ENCODE results near the gene LARGE1. TPM values are rescaled to one million over a fixed set of nuclear protein-coding genes. Genes with fewer than 3 reads are reported as not detected.
"Not testable (repeated sequence)": the region's sequence is repeated elsewhere in the genome, so short reads cannot be mapped to it uniquely, and the experiment has no call there.

The LARGE1 gene
- polyA plus RNA-seq, 1 donor, result 17.8 TPM

GRCh38 chr22:33861216-33861875 is 58.9 kb downstream of the LARGE1 start:
- no peak for DNase-seq
- no peaks in the 10 kb centered on the region for H3K36me3 ChIP-seq (ENCODE audit: control insufficient read depth, insufficient read depth, low read length)
- no CpG with 5 or more reads among the region's 12 CpGs for WGBS (ENCODE audit: insufficient coverage, low lambda C conversion rate)
- H3K9me3 ChIP-seq (ENCODE audit: control insufficient read depth, low read depth, low read length), result no peaks in the 10 kb centered on the region
- H3K4me3 ChIP-seq (ENCODE audit: low read length), result no peak overlapping the region
- no peaks in the 10 kb centered on the region for H3K27me3 ChIP-seq (ENCODE audit: control insufficient read depth, insufficient read depth, low read length)
- H3K4me1 ChIP-seq (ENCODE audit: control insufficient read depth, insufficient read depth, low read length), result peaks cover 20% of the 10 kb centered on the region
- H3K27ac ChIP-seq (ENCODE audit: low read length), result no peak overlapping the region

GRCh38 chr22:33860386-33860785 is 59.9 kb downstream of the LARGE1 start:
- Histone ChIP-seq H3K4me1 (ENCODE audit: control insufficient read depth, insufficient read depth, low read length) (peaks cover 15% of the 10 kb centered on the region), H3K4me3 (ENCODE audit: low read length) (no peak overlapping the region), H3K27ac (ENCODE audit: low read length) (no peak overlapping the region), H3K27me3 (ENCODE audit: control insufficient read depth, insufficient read depth, low read length) (no peaks in the 10 kb centered on the region), H3K9me3 (ENCODE audit: control insufficient read depth, low read depth, low read length) (no peaks in the 10 kb centered on the region), H3K36me3 (ENCODE audit: control insufficient read depth, insufficient read depth, low read length) (no peaks in the 10 kb centered on the region)
- no peak for DNase-seq
- WGBS (ENCODE audit: insufficient coverage, low lambda C conversion rate), result no CpG with 5 or more reads among the region's 8 CpGs

GRCh38 chr22:33859311-33859710 is 61.0 kb downstream of the LARGE1 start:
- no peak for DNase-seq
- H3K9me3 ChIP-seq (ENCODE audit: control insufficient read depth, low read depth, low read length), result no peaks in the 10 kb centered on the region
- H3K4me3 ChIP-seq (ENCODE audit: low read length), result no peak overlapping the region
- H3K4me1 ChIP-seq (ENCODE audit: control insufficient read depth, insufficient read depth, low read length), result peaks cover 12% of the 10 kb centered on the region
- 100% methylated on average over 2 of the region's 6 CpGs for WGBS (ENCODE audit: insufficient coverage, low lambda C conversion rate)
- H3K27me3 ChIP-seq (ENCODE audit: control insufficient read depth, insufficient read depth, low read length), result no peaks in the 10 kb centered on the region
- H3K27ac ChIP-seq (ENCODE audit: low read length), result no peak overlapping the region
- no peaks in the 10 kb centered on the region for H3K36me3 ChIP-seq (ENCODE audit: control insufficient read depth, insufficient read depth, low read length)

- DNase-seq; H3K27me3 ChIP-seq (ENCODE audit: control insufficient read depth, insufficient read depth, low read length); H3K9me3 ChIP-seq (ENCODE audit: control insufficient read depth, low read depth, low read length); H3K36me3 ChIP-seq (ENCODE audit: control insufficient read depth, insufficient read depth, low read length); H3K4me1 ChIP-seq (ENCODE audit: control insufficient read depth, insufficient read depth, low read length); H3K4me3 ChIP-seq (ENCODE audit: low read length); H3K27ac ChIP-seq (ENCODE audit: low read length): not testable (repeated sequence)
- WGBS (ENCODE audit: insufficient coverage, low lambda C conversion rate), result no CpG with 5 or more reads among the region's 5 CpGs
Measured at GRCh38 chr22:33858653-33859052, 61.6 kb downstream of the LARGE1 start.

DNA sequence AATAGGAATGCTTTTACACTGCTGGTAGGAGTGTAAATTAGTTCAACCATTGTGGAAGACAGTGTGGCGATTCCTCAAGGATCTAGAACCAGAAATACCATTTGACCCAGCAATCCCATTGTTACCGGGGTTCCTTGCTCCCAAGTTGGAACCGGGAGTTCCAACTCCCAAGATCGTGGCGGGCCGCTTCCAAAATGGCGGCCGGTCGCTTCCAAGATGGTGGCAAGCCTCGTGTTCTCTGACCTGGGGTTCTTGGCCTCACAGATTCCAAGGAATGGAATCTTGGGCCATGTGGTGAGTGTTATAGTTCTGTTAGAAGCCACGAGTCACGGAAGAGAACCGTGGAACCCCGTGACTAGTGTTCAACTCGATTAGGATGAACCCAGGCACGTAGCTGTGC is 62.5 kb downstream of the LARGE1 start:
- peaks cover 13% of the 10 kb centered on the region for H3K4me1 ChIP-seq (ENCODE audit: control insufficient read depth, insufficient read depth, low read length)
- DNase-seq; H3K27me3 ChIP-seq (ENCODE audit: control insufficient read depth, insufficient read depth, low read length); H3K9me3 ChIP-seq (ENCODE audit: control insufficient read depth, low read depth, low read length); H3K36me3 ChIP-seq (ENCODE audit: control insufficient read depth, insufficient read depth, low read length); H3K27ac ChIP-seq (ENCODE audit: low read length); H3K4me3 ChIP-seq (ENCODE audit: low read length): not testable (repeated sequence)
- WGBS (ENCODE audit: insufficient coverage, low lambda C conversion rate), result no CpG with 5 or more reads among the region's 16 CpGs

GRCh38 chr22:33854724-33855123 is 65.6 kb downstream of the LARGE1 start:
- no peaks in the 10 kb centered on the region for H3K27me3 ChIP-seq (ENCODE audit: control insufficient read depth, insufficient read depth, low read length)
- WGBS (ENCODE audit: insufficient coverage, low lambda C conversion rate), result no CpG with 5 or more reads among the region's 11 CpGs
- DNase-seq, result no peak
- H3K9me3 ChIP-seq (ENCODE audit: control insufficient read depth, low read depth, low read length), result no peaks in the 10 kb centered on the region
- H3K4me1 ChIP-seq (ENCODE audit: control insufficient read depth, insufficient read depth, low read length), result peaks cover 41% of the 10 kb centered on the region
- no peaks in the 10 kb centered on the region for H3K36me3 ChIP-seq (ENCODE audit: control insufficient read depth, insufficient read depth, low read length)
- H3K27ac ChIP-seq (ENCODE audit: low read length), result peak overlapping the region; percentile 77
- no peak overlapping the region for H3K4me3 ChIP-seq (ENCODE audit: low read length)

- H3K4me3 ChIP-seq (ENCODE audit: low read length), result peak overlapping the region; percentile 26
- no peaks in the 10 kb centered on the region for H3K27me3 ChIP-seq (ENCODE audit: control insufficient read depth, insufficient read depth, low read length)
- peak; percentile 74 to 89 for DNase-seq
- H3K36me3 ChIP-seq (ENCODE audit: control insufficient read depth, insufficient read depth, low read length), result no peaks in the 10 kb centered on the region
- H3K4me1 ChIP-seq (ENCODE audit: control insufficient read depth, insufficient read depth, low read length), result peaks cover 41% of the 10 kb centered on the region
- H3K9me3 ChIP-seq (ENCODE audit: control insufficient read depth, low read depth, low read length), result no peaks in the 10 kb centered on the region
- WGBS (ENCODE audit: insufficient coverage, low lambda C conversion rate), result no CpG with 5 or more reads among the region's 9 CpGs
- H3K27ac ChIP-seq (ENCODE audit: low read length), result peak overlapping the region; percentile 77
Measured at GRCh38 chr22:33853200-33854097, 66.8 kb downstream of the LARGE1 start.

DNA sequence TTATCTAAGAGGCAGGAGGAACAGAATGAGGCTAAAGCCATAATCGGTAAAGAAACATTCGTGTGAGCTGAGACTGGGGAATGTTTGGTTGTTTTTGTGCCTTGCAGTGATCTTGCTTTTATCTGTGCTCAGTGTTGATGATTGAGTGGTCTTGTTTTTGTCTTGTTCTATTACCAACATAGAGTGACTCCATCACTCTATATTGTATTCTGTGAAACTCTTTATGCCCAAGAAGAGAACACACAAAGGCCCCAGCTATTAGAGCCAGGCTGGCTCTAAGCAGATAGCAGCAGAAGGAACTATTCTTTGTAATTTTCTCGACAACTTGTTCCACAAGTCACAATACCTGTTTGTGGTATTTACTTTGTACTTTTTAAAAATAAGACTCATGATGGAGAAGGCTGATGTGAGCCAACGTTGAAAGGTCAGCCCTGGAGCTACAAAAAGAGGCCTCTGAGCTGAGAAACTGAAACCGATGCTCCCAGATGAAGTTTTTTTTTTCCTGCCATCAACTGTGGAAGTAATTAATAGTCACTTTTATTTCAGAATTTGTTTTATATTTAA is 68.4 kb downstream of the LARGE1 start:
- peaks cover 41% of the 10 kb centered on the region for H3K4me1 ChIP-seq (ENCODE audit: control insufficient read depth, insufficient read depth, low read length)
- H3K27ac ChIP-seq (ENCODE audit: low read length), result peak overlapping the region; percentile 74
- H3K36me3 ChIP-seq (ENCODE audit: control insufficient read depth, insufficient read depth, low read length), result no peaks in the 10 kb centered on the region
- WGBS (ENCODE audit: insufficient coverage, low lambda C conversion rate), result no CpG with 5 or more reads among the region's 5 CpGs
- no peaks in the 10 kb centered on the region for H3K27me3 ChIP-seq (ENCODE audit: control insufficient read depth, insufficient read depth, low read length)
- H3K4me3 ChIP-seq (ENCODE audit: low read length), result no peak overlapping the region
- H3K9me3 ChIP-seq (ENCODE audit: control insufficient read depth, low read depth, low read length), result no peaks in the 10 kb centered on the region
- peak; percentile 44 to 71 for DNase-seq

- no peaks in the 10 kb centered on the region for H3K27me3 ChIP-seq (ENCODE audit: control insufficient read depth, insufficient read depth, low read length)
- no peaks in the 10 kb centered on the region for H3K36me3 ChIP-seq (ENCODE audit: control insufficient read depth, insufficient read depth, low read length)
- peaks cover 41% of the 10 kb centered on the region for H3K4me1 ChIP-seq (ENCODE audit: control insufficient read depth, insufficient read depth, low read length)
- no peak overlapping the region for H3K4me3 ChIP-seq (ENCODE audit: low read length)
- DNase-seq, result peak; percentile 38 to 78
- no peaks in the 10 kb centered on the region for H3K9me3 ChIP-seq (ENCODE audit: control insufficient read depth, low read depth, low read length)
- H3K27ac ChIP-seq (ENCODE audit: low read length), result peak overlapping the region; percentile 74
- WGBS (ENCODE audit: insufficient coverage, low lambda C conversion rate), result 0% methylated on average over 2 of the region's 5 CpGs
Measured at GRCh38 chr22:33851240-33851639, 69.0 kb downstream of the LARGE1 start.

DNA sequence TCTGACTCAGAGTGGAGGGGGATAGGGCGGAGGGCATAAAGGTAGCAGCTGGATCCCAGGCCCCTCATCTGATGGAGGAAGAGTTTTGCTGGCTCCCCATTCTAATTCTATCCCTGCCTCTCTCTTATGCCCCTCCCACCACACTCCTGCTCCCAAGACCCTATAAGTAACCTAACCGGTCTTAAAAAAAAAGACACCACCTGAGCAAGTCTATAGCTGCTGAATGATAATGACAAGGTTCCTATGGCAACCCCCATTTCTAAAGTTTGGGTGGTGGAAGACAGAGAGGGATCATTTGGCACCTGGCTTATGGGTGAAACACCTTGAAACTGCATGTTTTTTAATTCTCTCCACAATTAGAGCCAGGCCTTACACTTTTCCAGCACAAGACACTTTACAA is 69.6 kb downstream of the LARGE1 start:
- H3K27ac ChIP-seq (ENCODE audit: low read length), result peak overlapping the region; percentile 74
- no peak overlapping the region for H3K4me3 ChIP-seq (ENCODE audit: low read length)
- H3K27me3 ChIP-seq (ENCODE audit: control insufficient read depth, insufficient read depth, low read length), result no peaks in the 10 kb centered on the region
- H3K36me3 ChIP-seq (ENCODE audit: control insufficient read depth, insufficient read depth, low read length), result no peaks in the 10 kb centered on the region
- no peaks in the 10 kb centered on the region for H3K9me3 ChIP-seq (ENCODE audit: control insufficient read depth, low read depth, low read length)
- H3K4me1 ChIP-seq (ENCODE audit: control insufficient read depth, insufficient read depth, low read length), result peaks cover 41% of the 10 kb centered on the region
- 33% methylated on average over 1 of the region's 2 CpGs for WGBS (ENCODE audit: insufficient coverage, low lambda C conversion rate)
- DNase-seq, result peak in 1 of 2 donors; percentile 71
